Tibial artery (tissue), 4 donors: ENCODE measurements around the gene TNFSF8.
A peak's percentile ranks its signal among the peaks of the same experiment; 100 is the strongest.

Experiments
- DNase-seq, 2 donors: peaks; one replicate each; pipeline ENCODE4 v3.0.0-alpha.2; 2019
- H3K27ac ChIP-seq, 2 donors: fragments of 200-600 bp; sonication (generic) in 1 of 2; 1 replicate in 1 of 2; 2 replicates in 1 of 2; pipeline ENCODE4 v1.5.1; 2018 to 2019; ENCODE audit warnings: mild to moderate bottlenecking in 1 of 2
- H3K27me3 ChIP-seq, 2 donors: fragments of 200-600 bp; sonication (generic) in 1 of 2; one replicate each; pipeline versions ENCODE4 v1.5.1 to v1.6.0; 2016 to 2019
- H3K36me3 ChIP-seq, 3 donors: fragments of 200-600 bp; sonication (generic) in 2 of 3; one replicate each; pipeline ENCODE4 v1.5.1; 2016 to 2019; ENCODE audit warnings: mild to moderate bottlenecking in 2 of 3
- H3K4me1 ChIP-seq, 4 donors: fragments of 200-600 bp; sonication (generic) in 2 of 4; 1 replicate in 3 of 4; 2 replicates in 1 of 4; pipeline ENCODE4 v1.5.1; 2016 to 2019
- H3K4me3 ChIP-seq, 2 donors: fragments of 200-600 bp; sonication (generic) in 1 of 2; 1 replicate in 1 of 2; 2 replicates in 1 of 2; pipeline ENCODE4 v1.5.1; 2018 to 2019; ENCODE audit warnings: mild to moderate bottlenecking in 2 of 2
- H3K9me3 ChIP-seq, 3 donors: fragments of 200-600 bp; sonication (generic) in 1 of 3; one replicate each; pipeline ENCODE4 v1.5.1; 2016 to 2019
- CTCF ChIP-seq, 2 experiments: fragments of 200-600 bp in 1 of 2; fragments of 450-650 bp in 1 of 2; IDR thresholded peaks; one replicate each; pipeline ENCODE4 v1.5.1; 2017 to 2019; ENCODE audit warnings: antibody characterized with exemption in 2 of 2, mild to moderate bottlenecking in 1 of 2, moderate library complexity in 1 of 2
- intact Hi-C: fragments of 100-400 bp; cut with DNase I; formaldehyde crosslinking; loops from one replicate; pipeline ENCODE4 v1.15.0; 2023; ENCODE audit warnings: low total_unique reads

TNFSF8 gene

GRCh38 chr9:114957558-114957957, 27.2 kb upstream of the TNFSF8 start:
- Histone ChIP-seq H3K36me3 (no peaks in the 10 kb centered on the region), H3K4me3 (no peak overlapping the region), H3K9me3 (peaks cover 0 to 8% (median 6%) of the 10 kb centered on the region in 3 donors), H3K4me1 (peaks cover 0 to 12% (median 4%) of the 10 kb centered on the region in 4 donors), H3K27me3 (no peaks in the 10 kb centered on the region), H3K27ac (no peak overlapping the region)
- no peak for DNase-seq
- intact Hi-C loops: no loop called here
- no peak for TF ChIP-seq CTCF (IDR thresholded peaks at IDR 0.05)

- H3K4me3 ChIP-seq: no peak overlapping the region
Measured at GRCh38 chr9:114954956-114955582, 24.7 kb upstream of the TNFSF8 start.

GRCh38 chr9:114953959-114954358, 23.6 kb upstream of the TNFSF8 start:
- Histone ChIP-seq H3K4me3 (no peak overlapping the region), H3K27ac (peak overlapping the region in 1 of 2 donors; percentile 13), H3K4me1 (peaks cover 0 to 12% (median 4%) of the 10 kb centered on the region in 4 donors), H3K27me3 (peaks cover 0 to 4% of the 10 kb centered on the region in 2 donors), H3K36me3 (no peaks in the 10 kb centered on the region), H3K9me3 (no peaks in the 10 kb centered on the region)
- TF ChIP-seq CTCF (IDR thresholded peaks at IDR 0.05): no peak
- intact Hi-C loops: no loop called here
- peak; percentile 68 to 69 for DNase-seq

More at GRCh38 chr9:114954956-114955582, 24.7 kb upstream of the TNFSF8 start:
- intact Hi-C loops: no loop called here
- peaks cover 0 to 4% of the 10 kb centered on the region in 2 donors for H3K27me3 ChIP-seq
- H3K9me3 ChIP-seq: peaks cover 0 to 6% (median 4%) of the 10 kb centered on the region in 3 donors
- H3K4me1 ChIP-seq: peaks cover 0 to 12% (median 4%) of the 10 kb centered on the region in 4 donors
- H3K27ac ChIP-seq: no peak overlapping the region
- H3K36me3 ChIP-seq: no peaks in the 10 kb centered on the region
- DNase-seq: no peak
- TF ChIP-seq CTCF (IDR thresholded peaks at IDR 0.05): no peak

- no peak overlapping the region for H3K27ac ChIP-seq
Measured at GRCh38 chr9:114953046-114953445, 22.7 kb upstream of the TNFSF8 start.

GRCh38 chr9:114950761-114951160, 20.4 kb upstream of the TNFSF8 start:
- Histone ChIP-seq H3K27ac (no peak overlapping the region), H3K4me3 (no peak overlapping the region), H3K36me3 (no peaks in the 10 kb centered on the region), H3K4me1 (peaks cover 0 to 12% (median 4%) of the 10 kb centered on the region in 4 donors), H3K9me3 (no peaks in the 10 kb centered on the region), H3K27me3 (peaks cover 0 to 4% of the 10 kb centered on the region in 2 donors)
- intact Hi-C loops: no loop called here
- no peak for TF ChIP-seq CTCF (IDR thresholded peaks at IDR 0.05)
- no peak for DNase-seq

More at GRCh38 chr9:114953046-114953445, 22.7 kb upstream of the TNFSF8 start:
- no peak for TF ChIP-seq CTCF (IDR thresholded peaks at IDR 0.05)
- Histone ChIP-seq H3K27me3 (peaks cover 0 to 4% of the 10 kb centered on the region in 2 donors), H3K36me3 (no peaks in the 10 kb centered on the region), H3K9me3 (no peaks in the 10 kb centered on the region), H3K4me3 (no peak overlapping the region), H3K4me1 (peaks cover 0 to 12% (median 4%) of the 10 kb centered on the region in 4 donors)
- intact Hi-C loops: no loop called here
- peak in 1 of 2 donors; percentile 31 for DNase-seq
